ENCODE results near the gene PTPRM. TPM values are rescaled to one million over a fixed set of nuclear protein-coding genes. Genes with fewer than 3 reads are reported as not detected.
A peak's percentile ranks its signal among the peaks of the same experiment; 100 is the strongest.

The PTPRM gene
- total RNA-seq, 1 experiment from 2014 or later: 28.8 TPM

DNA sequence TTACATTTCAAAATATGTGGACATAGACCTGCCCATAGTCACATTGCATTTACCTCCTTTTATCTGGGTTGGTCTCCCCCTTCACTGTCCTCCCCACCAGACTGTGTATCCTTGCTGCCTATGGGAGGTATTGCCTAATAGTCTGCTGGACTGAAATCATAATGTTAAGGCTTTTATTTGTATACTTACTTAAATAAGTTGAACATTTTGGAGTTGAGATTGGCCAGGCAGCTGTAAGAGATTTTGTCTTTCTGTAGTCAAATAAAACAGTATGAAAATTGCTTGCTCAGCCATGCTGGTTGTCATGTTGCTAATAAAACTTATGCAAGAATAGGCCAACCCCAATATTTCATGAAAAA lies 280.9 kb downstream of the PTPRM start:
- no peak for DNase-seq (ENCODE audit: low read depth)

DNA sequence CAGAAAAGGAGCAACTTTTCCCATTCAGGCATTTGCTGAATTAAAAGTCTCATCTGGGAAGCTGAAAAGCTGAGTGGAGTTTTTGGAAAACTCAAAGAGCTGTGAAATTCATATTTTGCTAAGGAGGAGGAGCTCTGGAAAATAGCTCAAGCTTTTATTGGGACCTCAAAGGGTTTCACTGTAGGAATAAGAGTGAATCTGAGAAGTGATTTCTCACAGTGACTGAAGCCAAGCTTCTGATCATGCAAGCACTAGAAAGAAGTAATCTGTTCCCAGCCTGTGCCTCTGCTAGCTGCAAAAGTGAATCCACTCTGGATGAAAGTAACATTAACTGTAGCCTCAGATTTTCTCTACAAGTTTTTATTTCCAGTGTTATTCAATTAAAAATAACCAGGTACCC lies 283.3 kb downstream of the PTPRM start:
- DNase-seq (ENCODE audit: low read depth): no peak

DNA sequence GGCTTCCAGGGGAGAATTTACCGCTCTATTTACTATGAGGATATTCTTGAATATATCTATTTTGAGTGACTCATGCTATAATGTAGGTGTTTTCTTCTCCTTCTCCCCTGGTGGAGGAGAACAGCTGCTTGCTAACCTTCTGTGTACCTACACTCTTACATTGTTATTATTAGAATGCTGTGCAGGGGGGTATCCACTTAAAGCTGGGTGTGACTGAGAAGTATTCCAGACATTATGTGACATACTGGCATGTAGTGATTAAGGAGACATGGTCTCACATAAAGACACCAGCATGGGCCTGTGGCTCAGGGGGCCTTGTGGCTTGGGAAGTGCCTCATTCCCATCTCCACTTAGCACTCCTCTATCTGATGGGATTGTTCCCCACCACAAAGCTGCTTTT lies 287.9 kb downstream of the PTPRM start:
- DNase-seq (ENCODE audit: low read depth): no peak

DNA sequence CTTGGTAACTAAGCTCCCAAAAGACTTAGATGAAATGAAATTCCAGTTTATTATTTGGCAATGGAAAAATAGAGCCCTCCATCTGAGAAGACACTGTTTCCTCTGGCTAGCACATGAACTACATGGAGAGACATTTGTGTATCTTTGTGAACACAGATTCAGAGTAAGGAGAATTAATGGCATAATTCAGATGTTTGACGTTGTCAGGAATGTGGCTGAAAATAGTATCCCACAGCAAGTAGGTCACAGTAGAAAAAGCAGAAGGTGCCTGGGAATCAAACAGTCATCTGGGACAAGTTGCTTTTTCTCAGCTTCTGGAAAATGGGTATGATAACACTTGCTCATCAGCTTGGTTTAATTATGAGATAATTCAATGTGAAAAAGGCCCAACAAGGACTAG lies 288.6 kb downstream of the PTPRM start:
- no peak for DNase-seq (ENCODE audit: low read depth)

DNA sequence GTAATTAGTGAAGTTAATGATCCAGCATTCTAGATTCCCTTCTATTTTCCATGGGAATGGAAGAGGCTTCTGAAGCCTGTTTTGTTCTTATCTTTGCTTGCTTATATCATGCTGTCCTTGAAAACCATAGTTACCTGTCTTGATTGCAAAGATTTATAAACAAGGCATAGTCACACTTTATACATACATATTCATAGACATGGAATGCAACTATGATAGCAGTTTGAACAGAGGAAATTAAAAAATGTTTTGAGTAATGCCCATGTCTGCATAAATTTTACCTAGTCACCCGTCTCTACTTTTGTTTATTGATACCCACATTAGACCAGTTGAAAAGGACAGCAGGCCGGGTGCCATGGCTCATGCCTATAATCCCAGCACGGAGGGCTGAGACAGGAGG lies 289.0 kb downstream of the PTPRM start:
- DNase-seq (ENCODE audit: low read depth): no peak

DNA sequence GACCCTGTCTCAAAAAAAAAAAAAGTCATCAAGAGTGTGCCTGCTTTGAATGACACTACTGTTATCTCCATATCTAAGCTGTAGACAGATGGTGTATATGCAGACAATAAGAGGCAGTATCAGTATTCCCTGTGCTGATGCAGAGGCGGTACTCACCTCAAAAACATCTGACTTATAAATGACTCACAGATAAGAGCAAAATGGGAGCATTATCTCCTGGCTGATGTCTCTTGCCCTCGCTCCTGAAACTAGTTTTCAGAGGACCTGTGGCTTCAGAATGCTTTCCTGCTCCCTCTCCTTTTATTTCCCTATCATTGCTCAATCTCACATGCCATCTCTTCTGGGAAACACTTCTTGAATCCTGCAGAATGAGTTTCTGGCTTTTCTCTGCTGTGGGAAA lies 289.6 kb downstream of the PTPRM start:
- peak; percentile 70 for DNase-seq (ENCODE audit: low read depth)

DNA sequence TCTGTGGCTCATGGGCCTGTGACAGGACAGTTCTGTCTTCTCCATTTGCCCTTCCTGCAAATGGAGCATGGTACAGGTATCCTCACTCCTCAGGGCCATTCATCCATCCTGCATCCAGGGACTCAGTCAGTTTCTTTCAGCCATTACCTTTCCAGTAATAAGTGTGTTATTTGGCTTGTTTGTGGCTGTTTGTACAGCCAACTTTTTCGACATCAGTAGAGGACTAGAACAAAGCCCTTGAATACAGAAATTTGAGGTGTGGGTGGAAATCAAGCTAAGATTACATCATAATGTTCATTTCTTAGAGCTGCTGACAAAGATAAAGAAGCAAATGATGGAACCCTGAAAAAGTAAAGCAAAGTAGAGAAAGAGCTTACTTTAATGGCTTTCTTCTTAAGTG lies 290.4 kb downstream of the PTPRM start:
- DNase-seq (ENCODE audit: low read depth): no peak

DNA sequence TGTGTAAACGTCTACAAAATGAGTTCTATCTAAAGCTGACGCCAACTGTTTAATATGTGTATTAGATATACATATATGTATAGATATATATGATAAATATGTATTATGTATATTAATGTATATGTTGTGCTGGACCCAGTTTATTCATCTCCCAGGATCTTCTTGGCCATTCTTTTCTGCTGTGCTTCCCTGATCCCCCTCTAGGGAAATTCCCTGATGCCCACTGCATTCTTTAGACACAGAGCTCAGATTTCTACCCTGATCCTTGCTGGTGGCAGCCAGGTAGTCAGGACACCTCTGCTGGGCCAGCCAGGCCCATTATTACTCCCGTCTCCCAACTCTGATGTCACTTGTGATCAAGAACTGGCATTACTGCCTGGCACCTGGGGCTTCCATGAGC lies 292.0 kb downstream of the PTPRM start:
- no peak for DNase-seq (ENCODE audit: low read depth)

DNA sequence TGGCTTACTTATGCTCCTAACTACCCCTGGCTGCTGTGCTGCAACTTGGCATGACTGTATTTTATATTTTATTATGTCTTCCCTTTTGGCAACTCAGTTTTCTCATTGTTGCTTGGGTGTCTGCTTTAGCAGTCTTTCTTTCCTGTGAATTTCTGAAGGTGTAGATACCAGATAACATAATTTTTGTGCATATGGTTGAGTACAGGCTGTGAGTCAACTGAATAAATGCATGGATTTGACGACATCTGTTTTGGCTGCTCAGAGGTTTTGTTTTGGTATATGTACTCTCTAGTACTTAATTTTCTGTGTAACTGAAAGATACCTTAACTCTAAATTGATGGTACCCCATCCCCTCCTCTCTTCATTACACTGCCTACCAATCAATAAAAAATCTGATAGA lies 303.1 kb downstream of the PTPRM start:
- no peak for DNase-seq (ENCODE audit: low read depth)

DNA sequence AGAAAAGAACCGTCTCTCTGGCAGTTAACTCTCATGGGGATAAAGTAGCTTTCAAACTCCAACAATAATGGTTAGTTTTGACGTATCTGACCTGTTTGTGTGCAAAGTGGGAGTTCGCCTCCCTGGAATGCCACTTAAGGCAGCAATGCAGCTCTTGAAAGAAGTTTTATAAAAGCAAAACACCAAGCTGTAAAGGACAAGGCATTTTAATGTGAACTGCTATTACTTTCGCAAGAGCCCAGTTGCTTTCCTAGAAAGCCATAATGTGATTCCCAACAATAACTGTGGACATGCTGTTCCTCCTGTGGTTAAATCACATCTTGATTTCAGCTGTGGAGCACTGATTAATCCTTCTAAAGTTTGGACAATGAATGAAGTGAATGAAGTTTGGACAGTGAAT lies 303.7 kb downstream of the PTPRM start:
- no peak for DNase-seq (ENCODE audit: low read depth)

DNA sequence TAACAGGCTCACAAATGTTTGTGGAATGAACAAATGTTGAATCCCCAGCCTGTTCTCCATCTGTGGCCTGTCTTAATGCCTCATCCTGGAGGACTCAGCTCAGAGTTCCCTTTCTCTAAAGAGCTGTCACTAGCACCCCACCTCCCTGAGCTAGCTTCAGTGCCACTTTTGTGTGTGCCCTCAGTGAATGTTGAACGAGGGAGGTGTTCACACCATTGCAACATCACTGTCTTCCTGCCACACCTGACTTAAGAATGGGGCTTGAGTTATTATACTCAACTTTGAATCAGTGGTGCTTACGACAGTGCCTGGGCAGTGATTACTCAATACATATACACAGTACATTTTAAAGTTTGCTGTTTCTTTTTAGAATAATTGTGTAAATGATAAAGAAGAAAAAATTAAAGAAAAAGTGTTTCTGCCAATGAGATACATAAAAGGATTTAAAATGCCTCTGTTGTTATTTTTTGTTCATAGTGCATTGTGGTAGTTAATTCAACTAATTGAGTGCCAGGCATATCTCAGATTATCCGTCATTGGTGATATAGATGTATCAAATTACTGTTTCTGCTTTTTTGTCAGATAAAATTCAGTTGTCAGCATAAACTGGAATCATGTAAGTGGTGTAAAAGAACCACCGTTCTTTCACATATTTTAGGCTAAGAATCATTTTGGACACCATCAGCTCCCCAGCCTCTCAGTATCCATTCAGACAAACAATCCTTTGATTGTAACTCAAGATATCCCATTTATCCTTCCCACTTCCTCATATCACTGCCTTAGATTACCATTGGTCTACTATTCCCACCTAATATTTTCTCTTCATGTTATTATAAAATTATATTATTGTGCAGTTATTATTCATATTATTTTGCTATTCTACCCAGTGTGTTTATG lies 304.7 kb downstream of the PTPRM start:
- DNase-seq (ENCODE audit: low read depth): peak; percentile 4

DNA sequence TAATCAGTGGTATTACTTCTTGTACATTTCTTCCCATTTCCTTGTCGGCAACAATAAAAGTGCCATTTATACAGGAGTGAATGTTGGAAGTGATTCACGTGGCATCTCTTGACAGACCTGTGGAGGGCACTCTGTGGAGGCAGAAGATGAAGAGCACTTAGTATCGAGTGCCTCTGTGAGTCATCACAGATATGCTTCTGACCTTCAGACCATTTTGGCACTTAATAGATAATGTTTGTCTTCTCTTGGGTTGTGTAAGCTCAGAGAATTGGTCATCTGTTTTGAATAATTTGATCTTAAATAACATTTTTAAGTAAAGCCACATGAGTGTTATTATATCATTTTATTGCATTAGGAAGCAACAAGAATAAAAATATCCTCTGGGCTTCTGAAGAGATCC lies 305.5 kb downstream of the PTPRM start:
- peak; percentile 66 for DNase-seq (ENCODE audit: low read depth)

DNA sequence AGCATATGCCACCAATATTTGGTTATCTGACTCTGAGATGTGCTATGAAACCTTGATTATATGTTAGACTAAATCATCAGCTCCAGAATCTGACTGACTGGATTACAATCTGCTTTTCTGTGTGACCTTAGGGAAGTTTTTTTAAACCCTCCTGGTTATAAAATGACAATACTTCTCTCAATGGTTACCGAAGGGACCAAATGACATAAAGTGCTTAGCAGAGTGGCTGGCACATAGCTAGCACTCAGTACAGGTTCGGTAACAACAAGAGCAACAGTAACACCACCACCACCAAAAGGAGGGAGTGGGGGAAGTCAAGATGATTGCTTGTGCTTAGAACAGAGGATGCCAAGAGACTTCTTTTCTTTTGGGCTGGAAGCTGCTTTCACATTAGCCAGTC lies 306.2 kb downstream of the PTPRM start:
- no peak for DNase-seq (ENCODE audit: low read depth)

DNA sequence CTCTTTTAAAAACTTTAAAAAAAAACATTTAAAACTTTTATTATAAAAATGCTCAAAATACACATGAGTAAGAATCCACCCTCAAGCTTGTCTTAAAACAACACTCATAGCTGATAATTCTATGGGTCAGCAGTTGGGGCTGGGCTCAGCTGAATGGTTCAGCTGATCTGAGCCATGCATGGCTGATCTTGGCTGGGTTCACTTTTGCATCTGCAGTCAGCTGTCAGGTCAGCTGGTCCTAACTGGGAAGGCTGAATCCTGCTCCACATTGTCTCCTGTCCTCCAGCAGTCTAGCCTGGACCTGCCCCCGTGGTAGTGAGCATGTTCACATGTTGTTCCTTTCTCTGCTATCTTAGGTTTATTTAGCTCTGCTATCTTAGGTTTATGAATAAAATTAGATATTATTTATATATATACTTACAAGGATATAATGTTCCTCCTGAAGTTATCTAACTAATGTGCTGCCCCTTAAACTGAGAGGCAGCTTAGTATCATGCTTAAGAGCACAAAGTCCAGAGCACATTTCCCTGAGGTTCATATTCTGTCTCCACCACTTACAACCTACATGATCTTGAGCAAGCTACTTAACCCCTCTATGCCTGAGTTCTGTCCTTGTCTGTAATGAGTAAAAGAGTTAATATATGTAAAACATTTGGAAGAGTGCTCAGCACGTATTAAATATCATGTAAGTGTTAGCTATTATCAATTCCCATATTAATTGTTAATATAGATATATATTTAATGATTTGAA lies 309.4 kb downstream of the PTPRM start:
- DNase-seq (ENCODE audit: low read depth): no peak

DNA sequence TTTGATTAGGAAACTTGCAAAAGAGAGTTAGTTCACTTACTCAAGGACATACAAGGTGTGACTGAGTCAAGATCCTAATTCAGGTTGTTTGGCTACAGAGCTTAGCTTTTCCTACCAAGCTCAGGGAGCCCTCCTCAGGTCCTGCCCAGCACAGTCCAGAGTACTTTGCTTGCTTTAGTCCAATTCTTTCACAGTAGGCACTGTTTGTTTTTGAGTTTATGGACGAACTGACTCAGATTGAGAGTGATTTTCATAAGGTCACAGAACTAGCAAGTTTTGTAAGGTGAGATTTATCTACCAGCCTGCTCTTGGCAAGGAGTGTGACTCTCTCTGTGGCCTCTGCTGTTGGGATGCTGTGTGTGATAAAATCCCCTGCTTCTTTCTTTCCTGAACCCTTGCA lies 310.5 kb downstream of the PTPRM start:
- peak; percentile 12 for DNase-seq (ENCODE audit: low read depth)

DNA sequence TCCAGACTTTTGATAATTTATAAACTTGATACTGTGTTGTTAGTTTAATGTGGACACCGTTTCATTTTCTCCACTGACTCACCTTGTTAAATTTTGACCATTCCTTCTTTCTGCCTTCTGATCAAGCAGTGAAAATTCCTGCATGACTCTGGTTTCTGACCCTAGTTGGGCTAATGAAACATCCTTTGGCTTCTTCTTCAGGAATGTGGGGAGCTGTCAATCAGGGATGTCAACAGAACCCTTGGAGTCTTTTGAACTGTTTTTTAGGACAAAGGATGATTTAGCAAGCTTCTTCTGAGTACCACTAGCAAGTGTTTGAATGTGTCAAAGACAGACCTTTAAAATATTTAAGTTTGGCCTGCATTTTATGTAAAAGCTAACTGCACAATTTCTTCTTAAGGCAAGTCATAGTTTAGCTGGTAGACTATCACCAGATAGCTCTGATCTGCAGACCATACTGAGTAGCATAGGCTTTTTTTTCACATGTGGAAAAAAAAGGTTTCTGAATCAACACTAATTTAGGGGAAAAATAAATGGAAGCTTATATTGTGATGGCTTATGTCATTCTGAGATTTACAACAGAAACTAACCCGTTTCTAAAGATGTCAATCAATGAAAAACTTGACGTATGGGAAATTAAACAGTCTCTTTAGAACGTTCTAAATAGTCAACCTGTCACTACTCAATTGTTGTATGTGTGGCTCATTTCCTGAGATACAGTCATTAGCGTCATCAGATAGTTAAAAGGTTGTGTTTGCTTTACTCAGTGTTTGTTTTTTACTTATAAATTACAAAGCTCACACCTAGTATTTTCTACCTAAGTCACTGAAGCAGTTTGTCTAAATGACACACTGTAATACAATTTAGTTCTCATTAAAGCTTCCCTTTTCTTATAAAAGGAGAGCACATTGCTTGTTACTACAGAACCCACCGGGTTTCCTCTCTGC lies 311.4 kb downstream of the PTPRM start:
- DNase-seq (ENCODE audit: low read depth): no peak

DNA sequence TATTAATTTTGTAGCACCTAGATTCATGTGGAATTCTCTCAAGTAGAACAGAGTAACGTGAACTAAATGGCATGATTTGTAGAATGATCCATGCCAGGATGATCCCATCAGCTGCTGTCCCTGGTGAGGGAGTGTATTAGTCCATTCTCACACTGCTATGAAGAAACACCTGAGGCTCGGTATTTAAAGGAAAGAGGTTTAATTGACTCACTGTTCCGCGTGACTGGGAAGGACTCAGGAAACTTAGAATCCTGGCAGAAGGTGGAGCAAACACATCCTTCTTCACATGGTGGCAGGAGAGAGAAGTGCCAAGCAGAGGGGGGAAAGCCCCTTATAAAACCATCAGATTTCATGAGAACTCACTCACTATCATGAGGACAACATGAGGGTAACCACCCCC lies 312.6 kb downstream of the PTPRM start:
- no peak for DNase-seq (ENCODE audit: low read depth)

DNA sequence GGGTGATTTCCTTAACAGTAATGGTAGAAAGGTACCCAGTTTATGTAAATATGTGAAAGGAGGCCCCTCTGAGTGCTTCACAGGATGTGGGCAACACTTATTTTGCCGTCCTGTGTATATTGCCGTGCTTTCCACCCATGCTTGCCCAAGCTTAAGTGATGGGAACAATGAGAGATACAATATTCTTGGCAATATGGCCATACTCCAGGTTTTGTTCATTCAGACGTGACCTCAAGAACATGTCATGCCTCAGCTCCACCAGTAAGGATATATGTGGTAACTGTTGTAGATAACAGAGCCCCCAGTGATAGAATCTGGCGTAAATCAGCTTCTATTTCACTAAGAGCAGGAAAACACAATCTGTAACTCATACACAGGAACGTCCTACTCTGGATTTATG lies 318.7 kb downstream of the PTPRM start:
- no peak for DNase-seq (ENCODE audit: low read depth)

DNA sequence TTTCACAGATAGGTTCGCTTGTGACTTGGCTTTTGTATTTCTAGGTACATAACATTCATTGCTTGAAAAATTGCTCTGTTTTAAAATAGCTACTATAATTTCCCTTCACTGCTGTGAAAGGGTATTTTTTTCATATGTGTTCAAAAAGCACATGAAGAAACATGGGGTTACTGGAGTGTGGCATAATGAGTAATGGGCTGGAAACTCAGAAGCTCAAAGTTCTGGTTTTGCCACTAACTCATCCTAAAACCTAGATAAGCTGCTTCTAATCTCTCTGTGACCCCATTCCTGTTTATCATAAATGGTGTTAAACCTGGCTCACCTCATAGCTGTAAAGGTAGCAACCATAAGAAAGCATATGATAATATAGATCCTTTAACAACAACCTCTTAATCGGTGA lies 319.3 kb downstream of the PTPRM start:
- no peak for DNase-seq (ENCODE audit: low read depth)

DNA sequence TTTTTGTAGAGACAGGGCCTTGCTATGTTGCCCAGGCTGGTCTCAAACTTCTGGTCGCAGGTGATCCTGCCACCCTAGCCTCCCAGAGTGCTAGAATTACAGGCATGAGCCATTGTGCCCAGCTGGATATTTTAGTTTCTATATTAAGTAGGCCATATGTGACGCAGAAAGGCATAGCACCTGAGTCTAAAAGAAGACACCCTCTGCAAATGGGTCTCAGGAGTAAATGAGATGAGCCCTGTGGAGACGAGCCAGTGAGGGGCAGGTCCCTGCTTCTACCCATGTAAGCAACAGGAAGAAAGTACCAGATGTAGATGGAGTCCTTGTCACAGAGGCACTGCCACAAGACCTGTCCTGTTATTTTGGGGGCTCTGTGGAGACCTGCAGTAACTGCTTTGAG lies 322.4 kb downstream of the PTPRM start:
- no peak for DNase-seq (ENCODE audit: low read depth)

DNA sequence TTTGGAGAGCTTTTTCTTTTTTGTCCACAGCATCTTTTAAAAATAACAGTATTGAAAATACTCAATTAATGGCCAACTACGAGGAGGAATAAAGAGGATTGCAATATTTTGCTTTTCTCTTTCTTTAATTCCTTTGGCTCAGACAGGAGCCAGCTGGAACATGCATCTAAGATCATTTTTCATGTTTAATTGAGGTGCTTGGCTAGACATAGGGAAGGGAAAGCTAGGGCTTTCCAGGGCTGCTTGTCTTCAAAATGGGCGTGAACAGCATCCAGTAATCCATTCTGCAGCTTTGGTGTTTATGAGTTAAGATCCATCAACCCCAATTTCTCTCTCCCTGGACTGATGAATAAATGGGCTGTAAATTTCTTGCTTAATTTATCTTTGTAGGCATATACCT lies 323.0 kb downstream of the PTPRM start:
- no peak for DNase-seq (ENCODE audit: low read depth)

DNA sequence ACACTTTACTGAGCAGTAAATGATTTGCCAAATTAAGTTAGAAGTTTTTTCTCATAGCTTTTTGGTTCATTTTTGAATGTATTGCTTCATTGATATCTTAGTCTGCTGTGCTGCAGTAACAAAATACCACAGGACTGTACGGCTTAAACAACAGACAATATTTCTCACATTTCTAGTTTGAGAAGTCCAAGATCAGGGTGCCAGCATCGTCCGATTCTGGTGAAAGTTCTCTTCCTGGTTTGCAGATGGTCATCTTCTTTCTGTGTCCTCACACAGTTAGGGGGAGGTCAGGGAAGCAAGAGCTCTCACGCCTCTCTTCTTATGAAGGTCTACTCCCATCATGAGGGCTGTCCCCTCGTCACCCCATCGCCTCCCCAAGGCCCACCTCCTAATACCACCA lies 325.4 kb downstream of the PTPRM start:
- DNase-seq (ENCODE audit: low read depth): no peak

Measured in HT1080 (cell line).